Measurements from ENCODE around the gene SELENOM.

Gene SELENOM

GRCh38 chr22:31107178-31107893, at the start of gene SELENOM:
TSS of gene SELENOM (minus strand) at chr22:31107568. CDS start at chr22:31107505, 63 bp downstream.
- peak; percentile 70 to 74 for DNase-seq (ENCODE audit: low read depth in 1 of 2, low spot score in 1 of 2)

GRCh38 chr22:31155422-31155821, 48.1 kb upstream of the SELENOM start:
- no peak for DNase-seq (ENCODE audit: low read depth in 1 of 2, low spot score in 1 of 2)

- DNase-seq (ENCODE audit: low read depth in 1 of 2, low spot score in 1 of 2), result no peak
Measured at GRCh38 chr22:31154975-31155374, 47.6 kb upstream of the SELENOM start.

- no peak for DNase-seq (ENCODE audit: low read depth in 1 of 2, low spot score in 1 of 2)
Measured at GRCh38 chr22:31153357-31153756, 46.0 kb upstream of the SELENOM start.

- no peak for DNase-seq (ENCODE audit: low read depth in 1 of 2, low spot score in 1 of 2)
Measured at GRCh38 chr22:31151872-31152271, 44.5 kb upstream of the SELENOM start.

GRCh38 chr22:31150615-31151014, 43.2 kb upstream of the SELENOM start:
- DNase-seq (ENCODE audit: low read depth in 1 of 2, low spot score in 1 of 2), result no peak

- DNase-seq (ENCODE audit: low read depth in 1 of 2, low spot score in 1 of 2), result peak in 1 of 2 donors; percentile 22
Measured at GRCh38 chr22:31148953-31149627, 41.7 kb upstream of the SELENOM start.

- DNase-seq (ENCODE audit: low read depth in 1 of 2, low spot score in 1 of 2), result no peak
Measured at GRCh38 chr22:31148488-31148887, 41.1 kb upstream of the SELENOM start.

- DNase-seq (ENCODE audit: low read depth in 1 of 2, low spot score in 1 of 2), result no peak
Measured at GRCh38 chr22:31144223-31144622, 36.9 kb upstream of the SELENOM start.

GRCh38 chr22:31143537-31143936, 36.2 kb upstream of the SELENOM start:
- no peak for DNase-seq (ENCODE audit: low read depth in 1 of 2, low spot score in 1 of 2)

GRCh38 chr22:31143038-31143437, 35.7 kb upstream of the SELENOM start:
- DNase-seq (ENCODE audit: low read depth in 1 of 2, low spot score in 1 of 2), result no peak

GRCh38 chr22:31142285-31142684, 34.9 kb upstream of the SELENOM start:
- DNase-seq (ENCODE audit: low read depth in 1 of 2, low spot score in 1 of 2), result no peak

GRCh38 chr22:31141551-31141950, 34.2 kb upstream of the SELENOM start:
- DNase-seq (ENCODE audit: low read depth in 1 of 2, low spot score in 1 of 2), result no peak

GRCh38 chr22:31140746-31141145, 33.4 kb upstream of the SELENOM start:
- DNase-seq (ENCODE audit: low read depth in 1 of 2, low spot score in 1 of 2), result no peak

- DNase-seq (ENCODE audit: low read depth in 1 of 2, low spot score in 1 of 2), result no peak
Measured at GRCh38 chr22:31139866-31140716, 32.7 kb upstream of the SELENOM start, which contains the start of gene PLA2G3. TSS of gene PLA2G3 (minus strand) at chr22:31140508. CDS start at chr22:31140354, 154 bp downstream.

GRCh38 chr22:31139066-31139465, 31.7 kb upstream of the SELENOM start:
- no peak for DNase-seq (ENCODE audit: low read depth in 1 of 2, low spot score in 1 of 2)

GRCh38 chr22:31138126-31138525, 30.8 kb upstream of the SELENOM start:
- no peak for DNase-seq (ENCODE audit: low read depth in 1 of 2, low spot score in 1 of 2)

- DNase-seq (ENCODE audit: low read depth in 1 of 2, low spot score in 1 of 2), result no peak
Measured at GRCh38 chr22:31137721-31138120, 30.4 kb upstream of the SELENOM start.

GRCh38 chr22:31136711-31137110, 29.3 kb upstream of the SELENOM start:
- DNase-seq (ENCODE audit: low read depth in 1 of 2, low spot score in 1 of 2), result no peak

- no peak for DNase-seq (ENCODE audit: low read depth in 1 of 2, low spot score in 1 of 2)
Measured at GRCh38 chr22:31136155-31136554, 28.8 kb upstream of the SELENOM start.

GRCh38 chr22:31135706-31136105, 28.3 kb upstream of the SELENOM start:
- DNase-seq (ENCODE audit: low read depth in 1 of 2, low spot score in 1 of 2), result no peak

GRCh38 chr22:31134688-31135087, 27.3 kb upstream of the SELENOM start:
- no peak for DNase-seq (ENCODE audit: low read depth in 1 of 2, low spot score in 1 of 2)
